HepG2 (cell line): ENCODE results near the gene ARMH1. TPM values are rescaled to one million over a fixed set of nuclear protein-coding genes. Genes with fewer than 3 reads are reported as not detected.
A peak's percentile ranks its signal among the peaks of the same experiment; 100 is the strongest.

Source experiments
- CEBPG ChIP-seq: IDR thresholded peaks from 2 replicates; pipeline ENCODE4 v1.6.1; 2016
- ESRRA ChIP-seq: sonication (generic); formaldehyde crosslinking; IDR thresholded peaks from 2 replicates; pipeline ENCODE4 v1.5.1; 2020; ENCODE audit warnings: mild to moderate bottlenecking, low read depth, missing genetic modification reagents
- GATAD2A ChIP-seq: IDR thresholded peaks from 2 replicates; pipeline ENCODE4 v1.6.1; 2016
- KDM5B ChIP-seq: sonication (generic); formaldehyde crosslinking; IDR thresholded peaks from 2 replicates; pipeline ENCODE4 v1.4.0; 2020; ENCODE audit warnings: missing genetic modification reagents, mild to moderate bottlenecking, borderline replicate concordance
- RBAK ChIP-seq: sonication (generic); formaldehyde crosslinking; IDR thresholded peaks from 2 replicates; pipeline ENCODE4 v1.5.1; 2020; ENCODE audit warnings: mild to moderate bottlenecking, missing genetic modification reagents
- SOX6 ChIP-seq, 2 experiments: fragments of 450-650 bp in 1 of 2; sonication (generic) in 1 of 2; formaldehyde crosslinking in 1 of 2; IDR thresholded peaks; 2 replicates each; pipeline versions ENCODE4 v1.4.0 to v1.6.1; 2017 to 2020; ENCODE audit warnings: antibody characterized with exemption in 1 of 2, mild to moderate bottlenecking in 1 of 2, missing genetic modification reagents in 1 of 2
- ZBTB38 ChIP-seq: sonication (generic); formaldehyde crosslinking; IDR thresholded peaks from 2 replicates; pipeline ENCODE4 v1.5.1; 2020; ENCODE audit warnings: mild to moderate bottlenecking, missing genetic modification reagents
- ZBTB40 ChIP-seq, 2 experiments: fragments of 450-650 bp in 1 of 2; sonication (generic) in 1 of 2; formaldehyde crosslinking in 1 of 2; IDR thresholded peaks; 2 replicates each; pipeline versions ENCODE4 v1.6.1 to v1.8.0; 2016 to 2022; ENCODE audit warnings: antibody characterized with exemption in 1 of 2, mild to moderate bottlenecking in 1 of 2, missing genetic modification reagents in 1 of 2
- ZFP37 ChIP-seq: sonication (generic); formaldehyde crosslinking; IDR thresholded peaks from 2 replicates; pipeline ENCODE4 v1.4.0; 2020; ENCODE audit warnings: missing genetic modification reagents, borderline replicate concordance
- ZHX1 ChIP-seq: sonication (generic); formaldehyde crosslinking; IDR thresholded peaks from 2 replicates; pipeline ENCODE4 v1.8.1; 2022; ENCODE audit warnings: low read depth, mild to moderate bottlenecking, missing genetic modification reagents
- ZNF264 ChIP-seq: sonication (generic); formaldehyde crosslinking; IDR thresholded peaks from 2 replicates; pipeline ENCODE4 v1.4.0; 2020; ENCODE audit warnings: missing genetic modification reagents
- ZNF772 ChIP-seq: sonication (generic); formaldehyde crosslinking; IDR thresholded peaks from 2 replicates; pipeline ENCODE4 v1.5.0; 2020; ENCODE audit warnings: mild to moderate bottlenecking, missing genetic modification reagents
- ZNF780A ChIP-seq: sonication (generic); formaldehyde crosslinking; IDR thresholded peaks from 2 replicates; pipeline ENCODE4 v1.8.0; 2022; ENCODE audit warnings: mild to moderate bottlenecking, missing genetic modification reagents, moderate library complexity
- ZSCAN20 ChIP-seq: sonication (generic); formaldehyde crosslinking; IDR thresholded peaks from 2 replicates; pipeline ENCODE4 v1.4.0; 2020; ENCODE audit warnings: missing genetic modification reagents, mild to moderate bottlenecking, borderline replicate concordance
- ZSCAN5A ChIP-seq: sonication (generic); formaldehyde crosslinking; IDR thresholded peaks from 2 replicates; pipeline ENCODE4 v1.8.0; 2022; ENCODE audit warnings: mild to moderate bottlenecking, missing genetic modification reagents, borderline replicate concordance
- polyA plus RNA-seq, 8 experiments: library from polyadenylated mRNA; depleted of rRNA in 3 of 8; stranded (reverse) in 7 of 8; unstranded in 1 of 8; fragments of >200 nt; fragmentation: Illumina TruSeq in 4 of 8; extraction: Trizol in 4 of 8; gene quantifications; 2 replicates each; pipeline versions ENCODE4 v1.2.1 to v1.2.3, GENCODE V29; 2011 to 2016; ENCODE audit warnings: low read depth in 4 of 8, missing spikeins in 1 of 8, mixed read lengths in 1 of 8; ENCODE audit not compliant: insufficient read depth in 1 of 8
- total RNA-seq, 5 experiments: library from RNA; depleted of rRNA; stranded (reverse); fragments of >200 nt; fragmentation: Illumina TruSeq; extraction: Trizol; gene quantifications; 2 replicates each; pipeline ENCODE4 v1.2.3, GENCODE V29; 2016; ENCODE audit warnings: low read depth in 1 of 5

ARMH1 gene
- total and polyA plus RNA-seq, 2 of the 13 experiments (the other 11 are each of a cell fraction or from before 2014, with no cell fraction given): 0.69 TPM; not detected in 1

GRCh38 chr1:44739307-44740178 lies 65.0 kb downstream of the ARMH1 start, which contains the start of gene KIF2C (continued):
- 0 out of 2 replicates have a peak, but pooled peaks have one; percentile 25 for TF ChIP-seq ZFP37 (CRISPR knock-in tag)
- no peak for TF ChIP-seq KDM5B (CRISPR knock-in tag)
- peak; percentile 28 for TF ChIP-seq GATAD2A
- no peak for TF ChIP-seq ZBTB38 (CRISPR knock-in tag)
- TF ChIP-seq ZSCAN20 (CRISPR knock-in tag): no peak
- no peak for TF ChIP-seq CEBPG
- peak; percentile 88; the same call in 1 of the 2 replicates for TF ChIP-seq ZNF780A (CRISPR knock-in tag)
- TF ChIP-seq ESRRA (CRISPR knock-in tag): peak; percentile 71; the same call in 1 of the 2 replicates
- TF ChIP-seq ZBTB40 (IDR thresholded peaks at IDR 0.05): no peak
- no peak; the same call in 1 of the 2 replicates for TF ChIP-seq ZBTB40 (CRISPR knock-in tag; IDR thresholded peaks at IDR 0.05)
- TF ChIP-seq ZSCAN5A (CRISPR knock-in tag): peak; percentile 74; the same call in 1 of the 2 replicates
- TF ChIP-seq RBAK: no peak
- TF ChIP-seq SOX6 (IDR thresholded peaks at IDR 0.05): no peak
- TF ChIP-seq SOX6 (CRISPR knock-in tag; IDR thresholded peaks at IDR 0.05): peak; percentile 59
- TF ChIP-seq ZHX1: peak; percentile 68; the same call in 1 of the 2 replicates
- peak; percentile 63; the same call in 1 of the 2 replicates for TF ChIP-seq ZNF264 (CRISPR knock-in tag)
- no peak for TF ChIP-seq ZNF772 (CRISPR knock-in tag)
